NT2/D1 (cell line): ENCODE measurements around the gene ARID1B.

Source experiments
- SUZ12 ChIP-seq: IDR thresholded peaks from 2 replicates; pipeline ENCODE4 v1.6.1; 2011; ENCODE audit not compliant: insufficient read length, insufficient read depth; ENCODE audit errors: extremely low read depth
- YY1 ChIP-seq: IDR thresholded peaks from 2 replicates; pipeline ENCODE4 v1.6.1; 2011; ENCODE audit not compliant: insufficient read length, insufficient read depth
- ZNF274 ChIP-seq: IDR thresholded peaks from 2 replicates; pipeline ENCODE4 v1.6.1; 2011; ENCODE audit warnings: mild to moderate bottlenecking, low read depth, low read length

GRCh38 chr6:157230910-157231309 is 453.7 kb downstream of the ARID1B start:
- TF ChIP-seq YY1 (no peak), ZNF274 (no peak), SUZ12 (no peak)
